ENCODE data around the gene RADIL.

RADIL gene

DNA sequence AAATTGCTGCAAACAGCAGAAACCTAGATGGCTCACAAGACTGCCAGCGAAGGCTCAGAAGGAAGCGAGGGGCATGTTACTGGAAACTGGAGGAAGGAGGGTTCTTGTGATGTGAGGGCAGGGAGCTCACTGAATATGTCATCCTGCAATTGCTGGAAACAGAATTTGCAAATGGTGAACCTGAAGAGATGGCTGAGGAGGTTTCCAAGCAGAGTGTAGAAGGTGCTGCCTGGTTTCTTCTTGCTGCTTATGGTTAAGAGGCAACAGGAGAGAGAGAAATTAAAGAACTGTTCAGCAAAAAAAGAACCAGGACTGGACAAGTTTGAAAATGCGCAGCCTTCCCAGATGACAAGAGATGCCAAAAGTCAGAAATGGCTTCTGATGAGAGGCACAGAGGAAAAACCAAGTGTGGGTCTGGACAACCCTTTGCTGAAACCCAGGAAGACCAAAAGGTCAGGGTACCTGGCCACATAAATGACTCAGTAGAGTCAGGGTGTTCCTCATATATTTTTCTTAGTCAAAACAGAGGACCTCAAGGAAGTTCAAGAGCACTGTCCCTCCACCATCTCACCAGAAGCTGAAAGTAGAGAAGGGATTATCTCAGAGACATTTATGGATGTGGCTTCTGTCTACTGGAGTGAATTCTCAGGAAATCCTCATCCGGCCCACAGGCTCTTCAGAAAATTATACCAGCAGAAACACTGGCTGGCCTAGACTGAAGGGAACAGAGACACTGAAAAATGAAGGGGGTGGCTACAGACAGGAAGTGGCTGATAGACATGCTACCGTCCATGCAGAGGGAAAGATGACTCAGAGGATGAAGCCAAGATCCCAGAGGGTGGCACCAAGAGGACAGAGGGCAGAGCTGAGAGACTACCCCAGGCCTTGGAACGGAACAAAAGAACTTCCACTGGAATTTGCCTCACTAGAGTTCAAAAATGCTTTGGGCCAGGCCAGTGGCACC lies 31.8 kb downstream of the RADIL start:
- DNase-seq (ENCODE audit: low read depth), result peak; percentile 26

DNA sequence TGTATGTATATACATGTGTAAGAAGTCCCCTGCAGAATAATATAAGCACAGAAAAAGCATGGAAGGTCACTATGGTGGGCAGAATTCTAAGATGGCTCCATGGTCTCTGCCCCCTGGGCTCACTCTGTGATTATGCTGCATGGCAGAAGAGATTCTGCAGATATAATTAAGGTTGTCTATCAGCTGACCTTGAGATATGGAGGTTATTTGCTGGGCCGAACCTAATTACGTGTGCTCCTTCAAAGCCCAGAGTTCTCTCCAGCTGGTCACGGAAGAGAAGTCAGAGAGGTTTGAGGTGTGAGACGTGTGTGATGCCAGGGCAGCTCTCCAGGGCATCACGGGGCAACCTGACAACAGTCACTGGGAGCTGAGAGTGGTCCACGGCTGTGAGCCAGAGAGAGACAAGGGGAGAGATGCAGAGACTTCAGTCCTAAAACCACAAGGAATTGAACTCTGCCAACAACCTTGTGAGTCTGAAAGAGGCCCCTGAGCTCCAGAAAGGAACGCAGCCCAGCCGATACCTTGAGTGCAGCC lies 33.2 kb downstream of the RADIL start:
- no peak for DNase-seq (ENCODE audit: low read depth)

DNA sequence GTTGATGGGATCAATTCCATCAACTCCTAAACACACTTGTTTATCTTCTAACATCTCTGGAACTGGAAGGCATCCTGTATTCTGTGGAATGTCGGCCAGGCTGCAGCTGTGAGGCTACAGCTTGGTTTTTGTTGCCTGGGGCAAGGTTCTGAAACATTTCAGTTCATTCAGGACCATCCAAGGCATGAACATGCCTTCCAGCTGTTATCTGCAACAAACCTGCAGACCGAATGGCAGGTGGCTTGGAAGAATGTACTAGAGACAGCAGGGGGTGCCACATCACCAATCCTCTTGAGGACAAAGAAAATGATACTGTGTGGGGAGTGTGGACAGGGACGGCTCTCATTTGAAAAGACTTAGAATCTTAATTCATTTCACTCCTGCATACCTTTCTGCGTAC lies 34.1 kb downstream of the RADIL start:
- peak; percentile 40 for DNase-seq (ENCODE audit: low read depth)

GRCh38 chr7:4845740-4846142 lies 37.8 kb downstream of the RADIL start:
- DNase-seq (ENCODE audit: low read depth), result no peak

DNA sequence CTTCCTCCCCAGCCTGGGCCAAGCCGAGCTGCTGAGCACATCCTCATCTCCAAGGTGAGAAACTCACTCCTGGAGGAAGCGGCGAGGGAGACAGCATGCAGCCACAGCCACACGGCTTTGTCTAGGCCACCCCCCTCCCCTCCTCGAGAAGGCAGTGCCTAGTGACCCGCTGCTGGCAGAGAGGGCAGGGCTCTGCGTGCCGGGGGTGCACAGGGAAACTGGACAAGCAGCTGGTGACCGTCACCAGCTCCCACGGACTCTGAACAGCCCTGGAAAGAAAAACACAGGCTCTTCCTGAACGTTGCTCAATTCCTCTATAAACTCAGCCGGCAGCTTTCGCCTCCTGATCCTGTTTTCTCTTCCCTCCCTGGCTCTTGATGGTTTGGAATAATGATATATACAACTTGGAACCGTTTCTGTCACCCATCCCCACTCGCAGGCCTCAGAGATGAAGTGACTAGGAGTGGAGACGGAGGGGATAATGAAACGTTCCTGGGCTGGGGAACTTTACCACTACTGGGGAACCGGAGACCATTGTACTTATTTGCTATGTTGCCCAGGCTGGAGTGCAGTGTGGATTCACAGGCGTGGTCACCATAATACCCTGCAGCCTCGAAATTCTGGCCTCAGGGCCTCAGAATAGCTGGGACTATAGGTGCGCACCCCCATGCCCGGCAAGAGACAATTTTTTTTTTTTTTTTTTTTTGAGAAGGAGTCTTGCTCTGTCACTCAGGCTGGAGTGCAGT lies 41.0 kb downstream of the RADIL start:
- no peak for DNase-seq (ENCODE audit: low read depth)

- no peak for DNase-seq (ENCODE audit: low read depth)
Observed at GRCh38 chr7:4841836-4842235, 41.7 kb downstream of the RADIL start.

- DNase-seq (ENCODE audit: low read depth), result no peak
Observed at GRCh38 chr7:4841007-4841784, 42.3 kb downstream of the RADIL start.

DNA sequence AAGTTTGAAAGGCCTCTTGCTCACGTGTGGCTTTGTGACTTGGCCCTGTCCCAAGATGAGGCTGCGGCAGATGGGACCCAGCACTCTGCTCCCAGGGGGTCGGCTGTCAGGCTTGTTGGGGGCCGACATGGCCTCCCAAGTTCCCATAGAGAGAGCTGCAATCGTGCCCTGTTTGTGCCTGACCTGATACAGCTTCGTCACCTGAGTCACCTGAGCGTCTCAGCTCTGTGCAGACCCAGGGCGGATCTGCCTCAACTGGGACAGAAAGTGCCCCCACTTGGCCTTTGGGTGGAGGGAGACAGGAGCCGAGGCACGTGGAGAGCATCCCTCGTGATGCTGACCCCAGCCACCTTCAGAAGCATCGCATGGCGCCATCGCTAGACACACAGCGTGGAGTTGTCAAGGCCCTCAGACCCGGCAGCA lies 43.4 kb downstream of the RADIL start:
- no peak for DNase-seq (ENCODE audit: low read depth)

- no peak for DNase-seq (ENCODE audit: low read depth)
Observed at GRCh38 chr7:4838626-4839334, 44.7 kb downstream of the RADIL start.

GRCh38 chr7:4837803-4838625 lies 45.5 kb downstream of the RADIL start:
- no peak for DNase-seq (ENCODE audit: low read depth)

GRCh38 chr7:4837041-4837802 lies 46.3 kb downstream of the RADIL start:
- DNase-seq (ENCODE audit: low read depth), result no peak

- DNase-seq (ENCODE audit: low read depth), result no peak
Observed at GRCh38 chr7:4836206-4836661, 47.3 kb downstream of the RADIL start.

GRCh38 chr7:4835398-4836205 lies 47.9 kb downstream of the RADIL start:
- DNase-seq (ENCODE audit: low read depth), result no peak

GRCh38 chr7:4834601-4835397 lies 48.7 kb downstream of the RADIL start:
- DNase-seq (ENCODE audit: low read depth), result no peak

- DNase-seq (ENCODE audit: low read depth), result no peak
Observed at GRCh38 chr7:4833691-4834600, 49.6 kb downstream of the RADIL start.

DNA sequence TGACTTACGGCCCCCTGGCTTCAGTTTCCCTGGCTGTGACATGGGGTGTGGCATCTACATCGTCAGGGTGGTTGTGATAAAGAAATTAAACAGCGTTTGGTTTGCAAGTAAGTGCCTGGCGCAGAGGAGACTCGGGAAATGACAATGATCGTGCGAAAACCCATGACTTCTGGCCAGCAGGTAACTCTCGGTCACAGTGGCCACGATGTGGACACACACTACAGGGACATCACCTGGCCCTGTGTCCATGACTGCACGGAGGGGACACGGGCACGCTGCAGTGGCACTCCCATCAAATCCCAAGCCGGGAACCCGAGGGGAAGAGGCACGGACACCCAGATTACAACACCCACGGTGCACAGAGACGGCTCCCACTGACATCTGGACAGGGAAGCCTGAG lies 50.3 kb downstream of the RADIL start:
- DNase-seq (ENCODE audit: low read depth), result no peak

- DNase-seq (ENCODE audit: low read depth), result no peak
Observed at GRCh38 chr7:4832711-4833110, 50.8 kb downstream of the RADIL start.
